Measurements from ENCODE around the gene CGB8.

The CGB8 gene

GRCh38 chr19:49006905-49007304 is 42.0 kb downstream of the CGB8 start:
- no peak for DNase-seq (ENCODE audit: low spot score)

DNA sequence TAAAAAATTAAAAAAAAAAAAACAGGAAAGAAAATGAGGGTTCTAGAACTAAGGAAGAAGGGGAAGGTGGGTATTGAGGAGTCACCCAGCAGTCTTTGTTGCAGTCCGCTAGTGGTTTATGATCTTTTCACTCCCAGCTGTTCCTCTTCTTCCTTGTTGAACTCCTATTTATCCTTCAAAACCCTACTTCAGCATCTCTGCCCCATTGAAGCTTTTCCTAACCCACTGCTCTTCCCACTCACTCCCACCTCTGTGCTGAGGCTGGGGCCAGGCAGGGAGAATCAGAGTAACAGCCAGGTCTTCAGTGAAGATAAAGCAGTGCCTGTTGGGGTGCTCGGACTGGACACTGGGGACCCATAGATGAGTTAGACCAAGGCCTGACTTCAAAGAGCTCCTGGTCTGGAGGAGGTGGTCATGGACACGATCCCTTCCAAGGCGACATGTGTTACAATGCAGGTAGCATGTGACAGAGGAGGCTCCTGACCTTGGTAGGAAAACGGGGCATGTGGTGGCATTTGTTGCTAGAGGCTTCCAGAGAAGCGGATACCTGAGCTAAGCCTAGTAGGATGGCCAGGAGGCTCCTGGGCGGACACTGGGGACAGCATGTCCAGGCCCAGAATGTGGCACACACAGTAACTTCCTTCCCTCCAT is 43.8 kb downstream of the CGB8 start:
- no peak for DNase-seq (ENCODE audit: low spot score)

GRCh38 chr19:49004133-49004532 is 44.8 kb downstream of the CGB8 start:
- DNase-seq (ENCODE audit: low spot score): no peak

DNA sequence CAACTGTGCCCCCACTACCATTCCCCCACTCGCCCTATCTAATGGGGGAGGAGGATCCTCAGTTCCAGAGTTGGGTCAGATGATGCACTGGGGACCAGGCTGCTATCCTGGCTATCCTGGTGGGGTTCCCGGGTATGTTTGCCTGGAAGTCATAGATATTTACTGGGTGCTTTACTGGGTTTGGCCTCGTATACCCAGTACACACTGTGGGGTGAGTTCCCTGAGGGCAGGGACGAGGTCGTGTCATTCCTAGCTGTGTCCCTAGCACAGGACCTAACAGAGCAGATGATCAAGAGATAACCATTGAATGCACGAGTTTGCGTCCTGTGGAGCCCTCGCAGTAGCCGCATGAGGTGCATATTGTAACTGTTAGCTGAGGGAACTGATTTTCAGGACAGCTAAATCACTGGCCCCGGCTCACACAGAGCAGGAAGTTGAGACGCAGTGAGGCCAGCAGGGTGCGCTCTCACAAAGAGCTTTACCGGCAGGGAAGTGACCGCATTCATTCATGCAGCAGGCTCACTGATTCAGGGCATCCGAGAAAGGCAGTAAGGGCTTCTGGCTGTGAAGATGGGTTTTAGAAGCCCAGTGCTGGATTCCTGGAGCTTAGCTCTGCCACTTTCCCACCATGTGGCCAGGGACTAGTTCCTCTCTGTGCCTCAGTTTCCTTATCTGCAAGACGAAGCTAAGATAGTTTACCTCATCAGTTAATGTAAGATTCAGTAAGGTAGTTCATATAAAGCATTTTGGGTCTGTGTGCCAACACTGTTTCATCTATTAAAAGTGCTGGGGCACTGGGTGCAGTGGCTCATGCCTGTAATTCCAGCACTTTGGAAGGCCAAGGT is 49.2 kb downstream of the CGB8 start:
- no peak for DNase-seq (ENCODE audit: low spot score)

DNA sequence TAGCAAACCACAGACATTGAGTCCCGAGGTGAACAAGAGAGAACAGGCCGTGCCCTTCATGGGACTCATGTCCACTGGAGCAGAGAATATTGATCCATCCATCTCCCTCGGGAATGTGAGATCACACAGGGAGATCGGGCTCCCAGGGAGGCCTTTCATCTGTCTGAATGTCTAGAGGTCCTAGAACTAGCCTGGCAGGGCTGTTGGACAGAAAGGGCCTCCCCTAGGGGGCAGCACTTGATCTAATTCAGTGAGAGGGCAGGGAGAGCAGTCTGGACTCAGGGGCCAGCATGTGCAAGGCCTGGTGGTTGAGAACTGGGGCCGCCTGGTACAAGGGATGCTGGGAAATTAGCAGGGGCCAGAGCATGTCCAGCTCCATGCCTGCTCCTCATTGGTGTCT is 50.9 kb downstream of the CGB8 start:
- DNase-seq (ENCODE audit: low spot score): no peak
